HG02943 (cell line): ENCODE data around the gene FBRSL1.

ENCODE experiments used
- ATAC-seq: cut with Tn5 transposase; IDR thresholded peaks from one replicate; pipeline ENCODE4 v1.9.1; 2021; ENCODE audit warnings: mild to moderate bottlenecking, low read depth, moderate library complexity; ENCODE audit not compliant: unreplicated experiment

The FBRSL1 gene

DNA sequence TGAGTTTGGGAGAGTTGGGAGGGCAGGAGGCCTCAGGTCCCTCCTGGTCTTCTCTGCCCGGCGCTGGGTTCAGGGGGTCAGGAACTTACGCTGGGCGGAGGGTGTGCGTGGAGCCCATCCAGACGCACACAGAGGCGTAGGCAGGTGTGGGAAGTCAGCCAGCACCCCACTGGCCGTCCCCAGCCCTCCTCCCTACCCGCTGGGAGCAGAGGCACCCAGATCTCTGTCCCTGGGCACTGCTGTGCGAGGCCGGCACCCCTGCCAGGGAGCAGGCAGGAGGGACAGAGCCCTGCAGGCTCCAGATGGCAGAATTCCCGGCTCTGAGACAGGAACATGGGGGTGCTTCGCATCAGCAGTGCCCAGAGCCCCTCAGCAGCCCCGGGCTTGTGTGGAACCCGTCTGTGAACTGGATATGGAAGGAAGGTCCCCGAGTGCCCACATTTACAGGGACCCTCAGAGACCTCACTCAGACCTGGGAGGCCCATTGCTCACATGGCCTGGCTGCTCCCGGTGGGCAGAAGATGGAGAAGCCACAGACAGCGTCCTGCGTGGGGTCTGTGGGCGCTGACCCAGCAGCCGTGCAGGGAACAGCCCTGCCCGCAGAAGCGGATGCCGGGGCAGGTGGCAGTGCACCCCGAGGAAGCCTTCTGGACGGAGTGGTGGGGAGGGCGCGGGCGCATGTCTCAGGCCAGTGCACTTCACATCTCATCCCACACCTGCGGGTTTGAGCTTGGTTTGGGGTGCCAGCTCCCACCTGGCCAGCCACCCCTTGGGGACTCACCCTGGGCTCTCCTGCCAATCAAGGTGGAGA, 61.1 kb downstream of the FBRSL1 start:
- ATAC-seq = no peak

DNA sequence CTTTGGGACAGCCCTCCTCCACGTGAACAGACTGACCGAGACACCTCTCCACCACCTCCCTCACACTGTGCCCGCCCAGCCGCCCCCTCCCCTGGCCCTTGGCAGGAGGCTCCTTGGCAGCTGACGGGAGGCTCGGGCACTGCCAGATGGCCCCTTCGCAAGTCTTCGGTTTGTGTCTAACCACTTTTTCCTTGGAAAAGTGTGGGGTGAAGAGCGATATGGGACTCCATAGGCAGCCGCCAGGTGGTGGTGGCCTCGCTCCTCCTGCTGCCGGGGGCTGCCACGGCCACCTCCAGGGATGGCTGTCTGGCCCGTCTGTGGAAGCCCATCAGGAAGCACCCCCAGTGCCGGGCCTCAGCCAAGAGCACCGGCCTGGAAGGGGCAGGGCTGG, 61.7 kb downstream of the FBRSL1 start:
- ATAC-seq = no peak

DNA sequence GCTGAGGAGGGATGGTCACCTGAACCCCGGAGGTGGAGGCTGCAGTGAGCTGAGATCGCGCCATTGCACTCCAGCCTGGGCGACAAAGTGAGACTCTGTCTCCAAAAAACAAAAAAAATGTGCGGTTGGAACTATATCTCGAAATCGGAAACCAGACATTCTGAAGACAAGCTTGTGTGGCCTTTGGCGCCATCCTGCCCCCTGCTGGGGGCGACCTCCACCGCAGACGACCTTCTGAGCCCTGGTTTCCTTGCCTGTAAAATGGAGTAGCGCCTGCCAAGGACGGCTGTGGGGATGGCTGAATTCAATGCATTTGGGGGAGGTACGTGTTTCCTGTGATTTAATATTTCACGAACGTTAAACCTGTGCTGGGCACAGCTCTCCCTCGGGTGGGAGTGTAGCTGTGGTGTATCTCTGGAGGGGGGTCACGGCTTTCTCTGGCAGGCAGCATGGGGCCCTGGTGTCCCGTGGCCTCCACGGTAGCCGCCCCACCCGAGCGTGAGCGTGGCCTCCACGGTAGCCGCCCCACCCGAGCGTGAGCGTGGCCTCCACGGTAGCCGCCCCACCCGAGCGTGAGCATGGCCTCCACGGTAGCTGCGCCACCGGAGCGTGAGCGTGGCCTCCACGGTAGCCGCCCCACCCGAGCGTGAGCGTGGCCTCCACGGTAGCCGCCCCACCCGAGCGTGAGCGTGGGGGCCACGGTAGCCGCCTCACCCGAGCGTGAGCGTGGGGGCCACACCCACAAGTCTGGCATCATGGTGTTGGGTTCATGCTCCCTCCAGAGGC, 65.1 kb downstream of the FBRSL1 start:
- no peak for ATAC-seq

DNA sequence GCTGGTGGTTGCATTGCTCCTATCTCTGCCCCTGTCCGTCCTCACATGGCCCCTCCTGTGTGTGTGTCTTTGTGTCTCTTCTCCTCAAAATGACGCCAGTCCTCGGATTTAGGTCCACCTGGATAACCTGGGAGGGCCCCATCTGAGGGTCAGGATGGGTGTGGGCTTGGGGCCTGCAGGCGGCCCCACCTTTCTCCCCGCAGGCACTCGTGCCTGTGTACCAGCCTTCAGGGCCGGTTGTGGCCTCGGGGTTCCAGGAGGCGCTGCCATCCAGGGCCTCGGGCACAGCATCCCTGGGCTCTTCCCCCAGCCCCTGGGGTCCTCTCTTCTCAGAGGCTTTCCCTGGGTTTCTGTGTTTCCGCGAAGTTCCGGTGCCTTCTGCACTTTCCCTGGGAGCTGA, 65.7 kb downstream of the FBRSL1 start:
- ATAC-seq = no peak

DNA sequence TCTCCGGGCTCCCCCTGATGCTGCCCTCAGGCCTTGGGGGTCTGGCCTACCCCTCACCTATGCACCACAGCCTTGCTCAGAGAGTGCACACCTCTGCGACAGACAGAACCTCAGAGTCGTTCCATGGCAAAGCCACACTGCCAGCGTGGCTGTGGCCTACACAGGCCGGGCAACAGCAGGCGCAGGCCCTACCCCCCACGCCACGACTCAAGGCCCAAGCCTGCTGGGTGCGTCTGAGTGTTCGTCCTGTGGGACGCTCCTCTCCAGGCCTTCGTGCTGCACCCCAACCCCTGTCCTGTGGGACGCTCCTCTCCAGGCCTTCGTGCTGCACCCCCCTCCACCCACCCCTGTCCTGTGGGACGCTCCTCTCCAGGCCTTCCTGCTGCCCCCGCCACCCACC, 66.3 kb downstream of the FBRSL1 start:
- ATAC-seq = no peak

DNA sequence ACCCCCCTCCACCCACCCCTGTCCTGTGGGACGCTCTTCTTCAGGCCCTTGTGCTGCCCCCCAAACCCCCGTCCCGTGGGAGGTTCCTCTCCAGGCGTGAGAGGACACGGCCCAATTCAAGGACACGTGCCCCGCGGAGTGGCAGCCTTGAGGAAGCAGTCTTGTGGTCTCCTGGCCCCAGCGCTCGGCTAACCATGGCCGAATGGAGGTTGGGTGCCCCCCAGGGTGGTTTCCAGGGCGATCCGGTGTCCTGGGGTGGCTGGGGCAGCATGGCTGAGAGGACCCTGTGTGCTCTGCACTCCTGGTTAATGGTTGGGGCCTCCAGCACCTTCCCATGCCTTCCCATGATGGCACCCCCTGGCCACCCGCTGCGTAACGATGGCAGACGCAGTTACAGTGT, 66.8 kb downstream of the FBRSL1 start:
- no peak for ATAC-seq

DNA sequence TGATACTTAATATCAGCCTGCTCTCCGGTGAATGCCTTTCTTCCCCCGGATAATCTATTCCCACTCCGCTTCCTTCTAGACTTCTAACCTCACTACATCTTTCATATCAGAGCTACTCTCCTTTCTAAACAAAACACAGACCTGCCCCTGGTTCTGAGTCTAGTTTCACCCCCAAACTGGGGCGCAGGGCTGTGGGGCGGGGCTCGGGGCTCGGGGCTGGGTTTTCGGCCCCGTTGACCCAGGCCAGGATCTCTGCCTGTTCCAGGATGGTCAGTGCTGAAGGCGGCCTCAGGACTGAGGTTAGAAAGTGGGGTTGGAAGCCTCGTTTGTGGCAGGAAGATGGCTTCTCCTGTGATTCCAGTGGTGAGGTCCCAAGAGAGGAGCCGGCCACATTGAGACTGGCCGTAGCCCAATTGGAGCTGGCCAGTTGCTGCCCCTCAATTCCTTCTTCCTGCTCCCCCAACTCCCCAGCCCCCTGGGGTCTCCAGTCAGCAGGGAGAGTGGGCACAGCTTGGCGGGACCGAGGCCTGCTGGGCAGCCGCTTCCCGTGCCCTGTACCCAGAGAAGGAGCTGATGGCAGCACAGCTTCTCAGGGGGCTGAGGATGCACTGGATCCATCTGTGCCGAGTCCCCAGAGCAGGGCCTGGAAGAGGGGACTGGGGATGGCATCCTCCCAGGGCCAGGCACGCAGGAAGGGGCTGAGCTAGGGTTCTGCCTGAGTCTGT, 67.5 kb downstream of the FBRSL1 start:
- ATAC-seq = no peak

DNA sequence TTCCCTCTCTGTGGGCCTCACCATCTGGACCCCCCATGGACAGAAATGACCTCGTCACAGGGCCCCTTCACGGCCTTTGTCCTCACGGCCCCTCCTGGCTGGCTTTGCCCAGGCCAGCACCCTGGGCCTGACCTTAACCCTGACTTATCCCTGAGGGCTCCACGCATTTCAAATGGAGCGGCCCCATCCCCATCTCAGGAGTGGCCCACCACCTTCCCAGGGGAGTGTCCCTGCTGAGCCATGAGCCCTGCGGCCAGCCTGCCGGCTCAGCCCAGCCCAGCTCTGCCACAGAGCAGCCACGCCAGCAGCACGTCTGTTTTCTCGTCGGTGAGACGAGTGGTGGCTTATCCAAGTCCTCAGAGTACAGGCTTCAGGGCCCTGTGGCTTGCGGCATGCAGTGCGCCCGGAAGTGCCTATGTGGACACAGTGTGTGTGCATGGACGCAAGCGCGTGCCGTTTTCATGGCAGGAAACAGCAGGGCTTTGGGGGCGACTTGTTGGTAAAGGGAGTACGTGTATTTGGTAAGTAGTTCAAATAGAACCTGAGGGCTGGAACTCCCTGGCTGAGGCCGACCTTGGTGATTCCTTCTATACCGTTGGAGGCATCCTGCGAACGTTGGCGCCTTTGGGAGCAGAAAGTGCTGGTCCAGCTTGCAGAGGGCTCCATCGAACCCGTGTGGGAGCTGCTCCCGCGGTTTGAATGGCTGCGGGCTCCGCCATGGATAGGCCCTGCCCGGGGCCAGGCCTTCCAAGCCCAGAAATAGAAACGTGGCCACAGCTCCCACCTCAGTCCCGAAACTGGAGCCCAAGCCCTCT, 68.3 kb downstream of the FBRSL1 start:
- ATAC-seq = no peak

DNA sequence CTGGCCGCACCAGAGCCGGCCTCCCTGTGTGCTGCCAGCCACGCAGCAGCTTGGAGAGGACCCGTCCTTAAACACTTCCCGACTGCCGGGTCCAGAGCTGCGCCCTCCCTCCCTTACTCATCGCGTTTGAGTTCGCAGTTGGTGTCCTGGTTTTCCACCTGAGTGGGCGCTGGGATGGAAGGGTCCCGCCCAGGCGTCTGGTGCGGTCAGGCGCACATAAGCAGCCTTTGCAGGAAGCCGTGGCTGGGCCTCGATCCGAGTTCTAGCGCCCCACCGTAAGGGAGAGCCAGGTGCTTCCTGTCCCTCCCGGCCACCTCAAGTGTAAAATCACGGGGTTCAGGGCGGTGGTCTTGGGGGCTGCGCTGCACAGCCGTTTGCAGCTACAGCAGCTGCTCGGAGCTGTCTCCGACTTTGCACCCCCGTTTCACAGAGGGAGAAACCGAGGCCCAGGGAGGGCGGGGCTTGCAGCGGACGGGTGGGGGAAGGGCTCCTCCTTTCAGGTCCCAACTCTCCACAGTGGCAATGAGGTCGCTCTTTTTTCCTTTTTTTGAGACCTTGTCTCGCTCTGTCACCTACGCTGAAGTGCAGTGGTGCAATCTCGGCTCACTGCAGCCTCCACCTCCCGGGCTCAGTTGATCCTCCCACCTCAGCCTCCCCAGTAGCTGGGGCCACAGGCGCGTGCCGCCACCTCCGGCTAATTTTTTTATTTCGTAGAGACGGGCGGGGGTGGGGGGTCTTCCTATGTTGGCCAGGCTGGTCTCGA, 69.1 kb downstream of the FBRSL1 start:
- ATAC-seq = no peak

DNA sequence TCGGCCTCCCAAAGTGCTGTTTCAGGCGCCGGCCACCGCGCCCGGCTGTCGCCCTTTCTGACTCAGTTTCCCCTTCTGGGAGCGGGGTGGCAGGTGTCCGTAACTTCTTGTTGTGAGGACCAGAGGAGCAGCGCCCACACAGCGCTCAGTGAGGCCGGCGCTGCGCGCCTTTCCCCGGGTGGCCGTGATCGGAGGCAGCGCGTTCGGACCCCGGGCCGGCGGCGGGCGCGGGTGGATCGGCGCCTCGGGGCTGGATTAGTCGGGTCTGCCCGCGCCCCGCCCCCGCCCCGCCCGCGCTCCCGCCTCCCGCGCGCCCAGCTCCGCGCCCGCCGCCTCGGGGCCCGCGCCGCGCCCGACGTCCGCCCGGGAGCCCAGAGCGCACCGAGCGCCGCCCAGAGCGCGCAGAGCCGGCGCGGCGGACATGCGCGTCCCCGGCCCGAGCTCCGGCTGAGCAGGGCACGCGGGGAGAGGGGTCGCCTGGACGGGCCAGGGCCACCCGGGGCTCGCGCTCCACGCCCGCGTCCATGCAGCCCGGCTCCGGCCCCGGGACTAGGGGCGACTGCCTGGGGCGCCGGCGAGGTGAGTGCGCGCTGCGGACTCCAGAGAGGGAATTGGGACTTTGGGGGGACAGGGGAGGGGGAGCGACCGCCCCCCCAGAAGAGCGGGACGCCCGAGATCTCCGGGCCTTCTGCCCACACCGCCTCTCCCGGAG, 69.9 kb downstream of the FBRSL1 start:
- no peak for ATAC-seq

DNA sequence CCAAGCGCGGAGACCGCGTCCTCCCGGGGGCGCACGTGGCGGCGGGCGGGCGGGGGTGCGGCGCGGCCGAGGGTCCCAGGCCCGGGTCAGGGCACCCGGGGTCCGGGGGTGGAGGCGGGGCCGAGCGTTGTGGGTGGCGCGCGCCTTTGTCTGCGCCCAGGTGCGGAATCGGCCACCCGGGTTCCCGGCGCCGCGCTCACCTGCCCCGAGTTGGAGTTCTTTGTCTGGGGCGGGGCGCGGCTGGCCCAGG, 70.3 kb downstream of the FBRSL1 start:
- ATAC-seq = no peak

DNA sequence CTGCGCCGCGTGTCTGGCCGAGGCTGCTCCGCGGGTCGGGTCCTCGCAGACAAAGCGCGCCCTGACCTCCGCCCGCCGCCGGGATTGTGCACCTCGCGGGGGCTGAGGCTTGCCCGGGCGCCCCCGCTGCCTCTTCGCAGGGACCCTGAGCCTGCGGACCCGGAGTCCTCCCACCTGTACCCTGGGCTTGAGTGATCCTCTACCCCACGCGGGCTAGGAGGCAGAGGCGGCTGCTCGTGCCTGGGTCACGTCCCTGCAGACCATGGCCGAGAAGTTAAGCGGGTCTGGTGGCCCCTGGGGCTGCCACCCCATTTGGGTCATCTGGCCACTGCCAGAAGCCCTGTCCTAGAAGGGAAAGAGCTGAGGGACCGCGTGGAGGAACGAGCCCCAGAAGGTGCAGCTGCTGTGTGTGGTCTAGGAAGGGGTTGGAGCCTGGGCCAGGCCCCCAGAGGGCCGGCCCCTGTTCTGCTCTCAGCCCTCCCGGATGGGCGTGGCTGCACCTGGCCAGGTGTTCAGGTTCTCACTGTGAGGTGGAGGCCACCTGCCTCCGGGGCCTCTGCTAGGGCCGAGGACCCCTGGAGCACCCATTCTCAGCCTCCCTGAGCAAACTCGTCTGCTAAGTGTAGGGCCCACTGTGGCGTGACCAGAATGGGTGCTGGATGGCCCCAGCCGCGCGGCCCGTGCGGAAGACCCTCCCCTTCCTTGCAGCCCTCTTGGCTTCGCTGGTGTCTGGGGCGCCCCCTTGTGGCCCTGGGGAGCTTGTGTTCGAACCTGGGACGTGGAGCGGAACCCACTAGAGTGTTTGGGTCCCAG, 70.9 kb downstream of the FBRSL1 start:
- no peak for ATAC-seq
